Right atrium auricular region (tissue), 2 donors: ENCODE measurements around the gene OPRL1. TPM values are rescaled to one million over a fixed set of nuclear protein-coding genes. Genes with fewer than 3 reads are reported as not detected.

Experiments used
- DNase-seq: peaks from one replicate; pipeline ENCODE4 v3.0.0-alpha.2; 2019; ENCODE audit warnings: low spot score
- H3K27ac ChIP-seq, 2 donors: fragments of 200-600 bp; sonication (generic); 1 replicate in 1 of 2; 2 replicates in 1 of 2; pipeline ENCODE4 v1.5.1; 2016 to 2019
- H3K27me3 ChIP-seq, 2 donors: fragments of 200-600 bp; sonication (generic); one replicate each; pipeline versions ENCODE4 v1.5.1 to v1.6.0; 2017 to 2019
- H3K36me3 ChIP-seq: fragments of 200-600 bp; sonication (generic); one replicate; pipeline ENCODE4 v1.5.1; 2016
- H3K4me1 ChIP-seq, 2 donors: fragments of 200-600 bp; sonication (generic); one replicate each; pipeline versions ENCODE4 v1.5.1 to v1.6.0; 2017 to 2019
- H3K4me3 ChIP-seq, 2 donors: fragments of 200-600 bp; sonication (generic); 1 replicate in 1 of 2; 2 replicates in 1 of 2; pipeline ENCODE4 v1.5.1; 2017 to 2019; ENCODE audit warnings: mild to moderate bottlenecking in 1 of 2, moderate library complexity in 1 of 2
- H3K9me3 ChIP-seq, 2 donors: fragments of 200-600 bp; sonication (generic); one replicate each; pipeline ENCODE4 v1.5.1; 2019
- total RNA-seq, 2 donors: library from RNA; depleted of rRNA; stranded (reverse); fragments of >200 nt; gene quantifications; one replicate each; pipeline ENCODE4 v1.1.0, GENCODE V29; 2016
- TF ChIP-seq, protein P1 (sequence below), 2 donors: fragments of 200-600 bp; sonication (generic); IDR thresholded peaks; one replicate each; pipeline ENCODE4 v1.5.1; 2019; ENCODE audit warnings: antibody characterized with exemption in 2 of 2

The OPRL1 gene
- total RNA-seq, 2 donors from 2014 or later: 0.75 to 1.4 TPM

DNA sequence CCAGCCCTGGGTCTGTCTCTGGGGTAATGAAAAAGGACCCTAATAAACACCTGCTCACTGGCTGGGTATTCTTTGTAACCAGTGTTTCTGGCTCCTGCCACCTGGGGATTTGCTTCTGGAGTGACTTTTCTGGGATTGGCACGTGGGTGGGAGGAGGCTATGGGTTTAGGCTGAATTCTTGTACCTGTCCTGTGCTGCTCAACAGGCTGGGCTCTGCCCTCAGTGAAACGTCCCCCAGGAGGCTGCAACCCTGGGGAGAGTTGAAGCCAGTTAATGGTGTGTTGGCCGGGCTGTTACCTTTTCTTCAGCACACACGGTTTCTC is 20.6 kb downstream of the OPRL1 start:
- Histone ChIP-seq H3K9me3 (no peaks in the 10 kb centered on the region), H3K36me3 (no peaks in the 10 kb centered on the region), H3K27ac (no peak overlapping the region), H3K4me3 (no peak overlapping the region), H3K4me1 (peaks cover 0 to 12% of the 10 kb centered on the region in 2 donors), H3K27me3 (no peaks in the 10 kb centered on the region)
- TF ChIP-seq, protein P1, sequence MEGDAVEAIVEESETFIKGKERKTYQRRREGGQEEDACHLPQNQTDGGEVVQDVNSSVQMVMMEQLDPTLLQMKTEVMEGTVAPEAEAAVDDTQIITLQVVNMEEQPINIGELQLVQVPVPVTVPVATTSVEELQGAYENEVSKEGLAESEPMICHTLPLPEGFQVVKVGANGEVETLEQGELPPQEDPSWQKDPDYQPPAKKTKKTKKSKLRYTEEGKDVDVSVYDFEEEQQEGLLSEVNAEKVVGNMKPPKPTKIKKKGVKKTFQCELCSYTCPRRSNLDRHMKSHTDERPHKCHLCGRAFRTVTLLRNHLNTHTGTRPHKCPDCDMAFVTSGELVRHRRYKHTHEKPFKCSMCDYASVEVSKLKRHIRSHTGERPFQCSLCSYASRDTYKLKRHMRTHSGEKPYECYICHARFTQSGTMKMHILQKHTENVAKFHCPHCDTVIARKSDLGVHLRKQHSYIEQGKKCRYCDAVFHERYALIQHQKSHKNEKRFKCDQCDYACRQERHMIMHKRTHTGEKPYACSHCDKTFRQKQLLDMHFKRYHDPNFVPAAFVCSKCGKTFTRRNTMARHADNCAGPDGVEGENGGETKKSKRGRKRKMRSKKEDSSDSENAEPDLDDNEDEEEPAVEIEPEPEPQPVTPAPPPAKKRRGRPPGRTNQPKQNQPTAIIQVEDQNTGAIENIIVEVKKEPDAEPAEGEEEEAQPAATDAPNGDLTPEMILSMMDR (IDR thresholded peaks at IDR 0.05): no peak
- no peak for DNase-seq

DNA sequence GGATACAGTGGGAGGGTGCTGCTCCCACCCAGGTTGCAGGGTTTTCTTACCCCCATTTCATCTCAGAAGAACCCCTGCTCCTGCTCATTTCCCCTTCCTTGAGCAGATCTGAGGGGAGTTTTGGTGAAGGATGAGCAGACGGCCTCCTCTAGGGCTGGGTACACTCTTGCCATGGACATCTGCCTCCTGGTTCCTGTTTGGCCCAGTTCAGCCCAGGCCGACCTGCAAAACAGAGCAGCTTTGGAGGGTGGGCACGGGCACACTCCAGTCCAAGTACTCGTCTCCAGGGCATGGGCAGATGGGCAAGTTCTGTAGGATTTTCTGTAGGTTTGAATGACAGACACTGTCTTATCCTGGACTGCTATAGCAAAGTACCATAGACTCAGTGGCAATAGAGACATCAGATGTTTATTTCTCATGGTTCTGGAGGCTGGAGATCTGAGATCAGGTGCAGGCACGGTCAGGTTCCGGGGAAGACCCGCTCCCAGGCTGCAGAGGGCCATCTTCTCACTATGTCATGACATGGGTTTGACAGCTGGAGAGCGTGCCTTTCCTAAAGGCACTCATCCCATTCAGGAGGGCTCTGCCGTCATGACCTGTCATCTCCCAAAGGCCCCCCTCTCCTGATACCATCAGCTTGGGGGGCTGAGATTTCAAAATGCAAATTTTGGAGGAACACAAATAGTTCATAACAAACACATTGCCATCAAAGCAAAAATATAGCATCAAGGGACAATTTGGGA is 21.2 kb downstream of the OPRL1 start:
- Histone ChIP-seq H3K4me3 (no peak overlapping the region), H3K27ac (no peak overlapping the region), H3K9me3 (no peaks in the 10 kb centered on the region), H3K27me3 (no peaks in the 10 kb centered on the region), H3K4me1 (peaks cover 0 to 12% of the 10 kb centered on the region in 2 donors), H3K36me3 (no peaks in the 10 kb centered on the region)
- DNase-seq: no peak
- TF ChIP-seq, protein P1 (IDR thresholded peaks at IDR 0.05): no peak

DNA sequence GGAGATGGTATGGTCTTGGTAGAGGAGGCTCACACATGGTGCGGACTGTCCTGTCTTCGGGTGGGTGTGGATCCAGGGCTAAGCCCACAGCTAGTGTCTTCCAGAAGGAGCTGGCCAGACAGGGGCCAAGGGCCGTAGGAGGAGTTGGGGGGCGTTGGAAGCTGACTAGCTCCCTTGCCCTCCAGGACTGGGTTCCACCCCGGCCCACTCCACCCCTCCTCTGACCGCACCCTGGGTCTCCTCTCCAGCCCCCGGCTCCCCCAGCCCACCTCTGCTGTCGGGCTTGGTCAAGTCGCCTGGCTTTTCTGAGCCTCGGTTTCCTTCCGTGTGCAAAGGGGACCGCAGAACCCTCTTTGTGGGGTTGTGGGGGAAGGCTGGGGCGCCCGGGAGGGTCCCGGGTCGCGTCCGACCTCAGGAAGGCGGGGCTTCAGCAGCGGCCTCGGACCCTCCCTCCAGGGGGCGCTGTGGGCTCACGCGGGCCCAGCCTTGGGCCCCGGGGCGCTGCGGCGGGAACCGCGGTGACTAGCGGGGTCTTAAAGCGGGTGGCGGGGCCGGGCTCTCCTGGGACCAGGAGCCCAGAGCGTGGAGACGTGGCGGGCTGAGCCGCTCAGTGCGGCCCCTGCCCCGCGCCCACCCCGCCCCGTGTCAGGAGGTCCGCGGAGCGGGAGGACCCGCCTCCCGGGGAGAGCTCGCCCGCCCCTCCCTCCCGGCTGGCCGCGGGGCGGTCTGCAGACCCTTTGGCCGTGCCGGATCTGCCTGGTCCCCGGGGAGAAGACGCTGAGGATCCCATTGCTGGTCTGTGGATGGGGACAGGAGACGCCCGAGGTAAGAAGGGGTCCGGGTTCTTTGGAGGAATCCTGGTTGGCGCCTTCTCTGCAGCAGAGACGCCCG is 22.1 kb downstream of the OPRL1 start:
- Histone ChIP-seq H3K27me3 (no peaks in the 10 kb centered on the region), H3K36me3 (no peaks in the 10 kb centered on the region), H3K9me3 (no peaks in the 10 kb centered on the region), H3K4me1 (peaks cover 0 to 12% of the 10 kb centered on the region in 2 donors), H3K4me3 (peak overlapping the region; percentile 46 to 60), H3K27ac (peak overlapping the region in 1 of 2 donors; percentile 46)
- TF ChIP-seq, protein P1 (IDR thresholded peaks at IDR 0.05): peak; percentile 75 to 84
- no peak for DNase-seq

DNA sequence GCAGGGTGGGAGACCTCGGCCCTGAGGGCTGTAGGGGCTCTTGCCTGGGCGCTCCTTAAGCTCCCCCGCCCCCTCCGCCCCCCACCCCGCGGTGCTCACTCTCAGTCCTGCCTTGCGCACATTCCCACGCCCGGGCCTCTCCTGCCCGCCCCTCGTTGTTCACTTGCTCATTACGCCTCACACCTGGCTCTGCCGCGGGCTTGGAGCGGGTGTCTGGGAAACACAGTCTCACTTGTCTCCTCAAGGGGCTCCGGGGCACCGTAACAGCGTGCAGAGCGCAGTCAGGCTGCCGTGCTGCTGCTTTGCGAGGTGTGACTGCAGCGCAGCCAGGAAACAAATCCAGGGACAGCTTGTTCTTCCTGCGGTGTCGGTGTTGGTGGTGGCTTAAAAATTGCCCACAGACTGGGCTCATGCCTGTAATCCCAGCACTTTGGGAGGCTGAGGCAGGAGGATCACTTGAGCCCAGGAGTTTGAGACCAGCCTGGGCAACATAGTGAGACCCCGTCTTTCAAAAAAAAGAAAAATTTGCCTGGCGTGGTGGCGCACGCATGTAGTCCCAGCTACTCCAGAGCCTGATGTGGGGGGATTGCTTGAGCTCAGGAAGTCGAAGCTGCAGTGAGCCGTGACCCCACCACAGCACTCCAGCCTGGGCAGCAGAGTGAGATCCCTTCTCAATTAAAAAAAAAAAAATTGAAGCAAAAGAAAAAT is 22.9 kb downstream of the OPRL1 start:
- H3K27me3 ChIP-seq: no peaks in the 10 kb centered on the region
- H3K4me1 ChIP-seq: peaks cover 0 to 12% of the 10 kb centered on the region in 2 donors
- no peaks in the 10 kb centered on the region for H3K36me3 ChIP-seq
- peak overlapping the region; percentile 40 to 46 for H3K27ac ChIP-seq
- no peaks in the 10 kb centered on the region for H3K9me3 ChIP-seq
- DNase-seq: no peak
- peak overlapping the region; percentile 46 to 60 for H3K4me3 ChIP-seq
- TF ChIP-seq, protein P1 (IDR thresholded peaks at IDR 0.05): no peak

DNA sequence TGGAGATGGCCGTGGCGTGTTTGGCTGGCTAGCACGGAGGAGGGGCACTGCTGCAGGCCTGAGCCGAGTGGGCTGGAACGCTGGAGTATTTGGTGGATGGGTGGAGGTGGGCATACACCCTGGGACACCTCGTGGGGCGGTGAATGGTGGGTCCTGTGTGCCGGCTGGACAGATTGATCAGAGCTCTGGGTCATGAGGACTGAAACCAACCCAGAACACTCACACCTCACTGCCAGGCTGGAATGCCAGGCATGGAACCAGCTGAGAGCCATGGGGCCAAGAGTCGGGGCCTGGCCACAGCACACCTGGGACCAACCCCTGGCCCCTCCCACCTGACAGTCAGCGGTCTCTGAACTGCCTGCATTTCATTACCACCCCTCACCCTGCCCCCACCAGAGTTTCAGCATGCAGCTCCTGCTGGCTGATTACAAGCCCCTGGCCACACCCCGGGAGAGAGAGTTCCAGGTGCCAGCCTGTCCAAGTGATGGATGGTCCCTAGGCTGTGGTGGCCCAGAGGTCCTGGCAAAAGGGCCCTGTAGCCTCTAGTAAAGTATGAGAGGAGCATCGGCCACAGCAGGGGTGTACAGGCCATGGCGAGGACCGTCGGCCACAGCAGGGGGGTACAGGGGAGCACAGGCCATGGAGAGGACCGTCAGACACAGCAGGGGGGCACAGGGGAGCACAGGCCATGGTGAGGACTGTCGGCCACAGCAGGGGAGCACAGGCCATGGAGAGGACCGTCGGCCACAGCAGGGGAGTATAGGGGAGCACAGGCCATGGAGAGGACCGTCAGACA is 24.2 kb downstream of the OPRL1 start:
- no peaks in the 10 kb centered on the region for H3K36me3 ChIP-seq
- H3K4me3 ChIP-seq: no peak overlapping the region
- TF ChIP-seq, protein P1 (IDR thresholded peaks at IDR 0.05): no peak
- DNase-seq: no peak
- no peak overlapping the region for H3K27ac ChIP-seq
- no peaks in the 10 kb centered on the region for H3K9me3 ChIP-seq
- no peaks in the 10 kb centered on the region for H3K27me3 ChIP-seq
- H3K4me1 ChIP-seq: peaks cover 0 to 12% of the 10 kb centered on the region in 2 donors
